NCI-H1092 (cell line): ENCODE results near the gene SPATA2L.

Experiments used
- DNase-seq: peaks from one replicate; lab custom pipeline; 2025; lab: John Stamatoyannopoulos, UW

The SPATA2L gene

GRCh38 chr16:89656435-89657121 lies 44.9 kb downstream of the SPATA2L start:
- no peak for DNase-seq

- DNase-seq = no peak
Measured at GRCh38 chr16:89655062-89655643, 46.4 kb downstream of the SPATA2L start.

GRCh38 chr16:89653656-89654295 lies 47.7 kb downstream of the SPATA2L start:
- DNase-seq = no peak

GRCh38 chr16:89651584-89651983 lies 49.9 kb downstream of the SPATA2L start:
- DNase-seq = no peak

GRCh38 chr16:89646906-89647305 lies 54.6 kb downstream of the SPATA2L start:
- DNase-seq = no peak
